Erythroblast (primary cell): ENCODE results near the gene EIF5A.

Experiments
- GATA1 ChIP-seq: IDR thresholded peaks from 2 replicates; pipeline ENCODE4 v1.6.1; 2011; ENCODE audit warnings: low read depth, mild to moderate bottlenecking, control low read depth, low read length, moderate library complexity
- POLR2A ChIP-seq: IDR thresholded peaks from 2 replicates; pipeline ENCODE4 v1.6.1; 2011; ENCODE audit warnings: mild to moderate bottlenecking, low read length

DNA sequence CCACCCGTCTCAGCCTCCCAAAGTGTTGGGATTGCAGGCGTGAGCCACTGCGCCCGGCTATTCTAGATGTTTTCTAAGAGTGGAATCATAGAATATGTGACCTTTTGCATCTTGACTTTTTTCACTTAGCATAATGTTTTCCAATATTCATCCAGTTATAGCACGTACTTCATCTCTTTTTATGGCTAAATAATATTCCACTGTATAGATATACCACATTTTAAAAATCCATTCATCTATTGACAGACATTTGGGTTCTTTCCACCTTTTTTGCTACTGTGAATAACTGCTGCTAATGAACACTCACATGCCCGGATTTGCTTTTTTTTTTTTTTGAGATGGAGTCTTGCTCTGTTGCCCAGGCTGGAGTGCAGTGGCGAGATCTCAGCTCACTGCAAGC lies 3.2 kb upstream of the EIF5A start:
- TF ChIP-seq GATA1 (no peak), POLR2A (no peak)
